HepG2 (cell line): ENCODE measurements around the gene PFKFB4. TPM values are rescaled to one million over a fixed set of nuclear protein-coding genes. Genes with fewer than 3 reads are reported as not detected.

Experiments
- ATAC-seq: fragments of 200-7000 bp; cut with Tn5 transposase; 3 replicates; pipeline ENCODE4 v1.9.1; 2020; ENCODE audit warnings: mild to moderate bottlenecking, moderate library complexity
- BruUV-seq: library from RNA; stranded (reverse); fragments of 400-500 nt; replicated peaks from 2 replicates; lab custom pipeline; 2021; lab: Mats Ljungman, UMichigan
- CTCF ChIA-PET: fragments of 300-600 bp; formaldehyde crosslinking; extraction: SDS; loops from one replicate; lab custom pipeline; 2021; ENCODE audit warnings: low total read pairs, inconsistent platforms, low intra/inter-chr PET ratio; lab: Yijun Ruan, JAX
- POLR2A ChIA-PET: fragments of 350-600 bp; sonication (Branson Sonifier 250); formaldehyde crosslinking; loops from one replicate; lab custom pipeline; 2020; ENCODE audit warnings: antibody characterized with exemption, inconsistent platforms; lab: Yijun Ruan, JAX
- DNase-seq: peaks from one replicate; pipeline ENCODE4 v3.0.0-alpha.2; 2015; ENCODE audit warnings: low spot score
- FAIRE-seq: peaks from 3 replicates; lab custom pipeline; 2011; peaks lifted over from hg19 to GRCh38; lab: Jason Lieb, UNC
- H2AFZ ChIP-seq: one replicate; pipeline ENCODE4 v1.6.1; 2011; ENCODE audit warnings: low read length, inconsistent platforms
- H3K27ac ChIP-seq: fragments of 300-600 bp; 3 replicates; pipeline ENCODE4 v1.8.0; 2011; ENCODE audit warnings: mixed run types, mild to moderate bottlenecking, mixed read lengths, low read length, inconsistent platforms; ENCODE audit not compliant: insufficient read depth; ENCODE audit errors: extremely low read length
- H3K27me3 ChIP-seq, 2 experiments: fragments of 200-600 bp in 1 of 2; 2 replicates in 1 of 2; 3 replicates in 1 of 2; pipeline versions ENCODE4 v1.6.0 to v1.8.0; 2011; ENCODE audit warnings: low read length in 2 of 2, mild to moderate bottlenecking in 2 of 2, moderate library complexity in 2 of 2, inconsistent platforms in 1 of 2; ENCODE audit not compliant: insufficient read depth in 2 of 2, control insufficient read depth in 1 of 2
- H3K36me3 ChIP-seq, 2 experiments: fragments of 200-600 bp in 1 of 2; replicated peaks in 1 of 2; 2 replicates in 1 of 2; 3 replicates in 1 of 2; pipeline versions ENCODE4 v1.5.1 to v1.8.0; 2011; ENCODE audit warnings: low read length in 2 of 2, inconsistent platforms in 1 of 2; ENCODE audit not compliant: insufficient read depth in 2 of 2, control insufficient read depth in 1 of 2
- H3K4me1 ChIP-seq: 2 replicates; pipeline ENCODE4 v1.5.1; 2012; ENCODE audit warnings: low read length, inconsistent platforms; ENCODE audit not compliant: insufficient read depth
- H3K4me2 ChIP-seq: 2 replicates; pipeline ENCODE4 v1.6.0; 2011; ENCODE audit warnings: low read depth, low read length, inconsistent platforms
- H3K4me3 ChIP-seq, 3 experiments: fragments of 200-600 bp in 1 of 3; sonication (generic), shearing (Covaris generic) in 1 of 3; replicated peaks in 1 of 3; 2 replicates each; pipeline ENCODE4 v1.5.1; 2011 to 2016; ENCODE audit warnings: low read length in 3 of 3, inconsistent platforms in 2 of 3, low read depth in 2 of 3, mild to moderate bottlenecking in 2 of 3, control low read depth in 1 of 3, mixed read lengths in 1 of 3; ENCODE audit not compliant: insufficient read depth in 1 of 3
- H3K79me2 ChIP-seq: one replicate; pipeline ENCODE4 v1.6.1; 2011; ENCODE audit warnings: low read length, inconsistent platforms; ENCODE audit not compliant: insufficient read depth
- H3K9ac ChIP-seq: 2 replicates; pipeline ENCODE4 v1.6.0; 2011; ENCODE audit warnings: mild to moderate bottlenecking, low read depth, low read length, inconsistent platforms; ENCODE audit not compliant: insufficient read depth
- H3K9me3 ChIP-seq: 2 replicates; pipeline ENCODE4 v1.5.1; 2012; ENCODE audit warnings: mild to moderate bottlenecking, low read length
- H4K20me1 ChIP-seq: 2 replicates; pipeline ENCODE4 v1.6.0; 2011; ENCODE audit warnings: inconsistent platforms, mild to moderate bottlenecking, low read length, moderate library complexity; ENCODE audit not compliant: insufficient read depth
- ARID5B ChIP-seq: IDR thresholded peaks from 2 replicates; pipeline ENCODE4 v1.4.0; 2020; ENCODE audit warnings: mild to moderate bottlenecking, missing genetic modification reagents
- HNRNPUL1 ChIP-seq: fragments of 200-400 bp; formaldehyde crosslinking; IDR thresholded peaks from 2 replicates; pipeline ENCODE4 v1.6.1; 2017; ENCODE audit warnings: low read depth, mild to moderate bottlenecking, low read length, moderate library complexity
- MAFG ChIP-seq: sonication (generic); formaldehyde crosslinking; IDR thresholded peaks from 2 replicates; pipeline ENCODE4 v1.5.1; 2020; ENCODE audit warnings: mild to moderate bottlenecking, missing genetic modification reagents
- NFE2 ChIP-seq: sonication (generic); formaldehyde crosslinking; IDR thresholded peaks from 2 replicates; pipeline ENCODE4 v1.4.0; 2020; ENCODE audit warnings: missing genetic modification reagents
- NR2F6 ChIP-seq, 2 experiments: IDR thresholded peaks; 2 replicates each; pipeline ENCODE4 v1.6.1; 2016; ENCODE audit warnings: antibody characterized with exemption in 1 of 2, mild to moderate bottlenecking in 1 of 2
- SAP130 ChIP-seq: IDR thresholded peaks from 2 replicates; pipeline ENCODE4 v1.6.1; 2016; ENCODE audit warnings: low read depth
- SMC3 ChIP-seq: IDR thresholded peaks from 2 replicates; pipeline ENCODE4 v1.6.1; 2011; ENCODE audit warnings: low read length, improper control_type of control experiment
- SOX5 ChIP-seq: IDR thresholded peaks from 2 replicates; pipeline ENCODE4 v1.6.1; 2016; ENCODE audit warnings: borderline replicate concordance
- TBL1XR1 ChIP-seq: fragments of 150-350 bp; IDR thresholded peaks from 2 replicates; pipeline ENCODE4 v1.6.1; 2014; ENCODE audit warnings: borderline replicate concordance, low read length; ENCODE audit not compliant: partially characterized antibody
- ZHX1 ChIP-seq: sonication (generic); formaldehyde crosslinking; IDR thresholded peaks from 2 replicates; pipeline ENCODE4 v1.8.1; 2022; ENCODE audit warnings: low read depth, mild to moderate bottlenecking, missing genetic modification reagents
- ZNF550 ChIP-seq: sonication (generic); formaldehyde crosslinking; IDR thresholded peaks from 2 replicates; pipeline ENCODE4 v1.4.0; 2020; ENCODE audit warnings: mild to moderate bottlenecking, missing genetic modification reagents, borderline replicate concordance
- WGBS: methylation state at CpG from one replicate; pipeline ENCODE4 v1.1.6; 2017; ENCODE audit warnings: low lambda C conversion rate; 5-methylcytosine and 5-hydroxymethylcytosine counted together
- in situ Hi-C: cut with HindIII; loops from 2 replicates; pipeline ENCODE4 v1.10.0; 2017; ENCODE audit warnings: low pct_unique_long_range_greater_than_20kb; ENCODE audit not compliant: extremely low pct_ligation_motif_present
- intact Hi-C: fragments of 100-400 bp; cut with micrococcal nuclease; formaldehyde crosslinking; loops from one replicate; pipeline ENCODE4 v1.10.0; 2022; ENCODE audit not compliant: unreplicated experiment
- polyA plus RNA-seq, 8 experiments: library from polyadenylated mRNA; depleted of rRNA in 3 of 8; stranded (reverse) in 7 of 8; unstranded in 1 of 8; fragments of >200 nt; fragmentation: Illumina TruSeq in 4 of 8; extraction: Trizol in 4 of 8; gene quantifications; 2 replicates each; pipeline versions ENCODE4 v1.2.1 to v1.2.3, GENCODE V29; 2011 to 2016; ENCODE audit warnings: low read depth in 4 of 8, missing spikeins in 1 of 8, mixed read lengths in 1 of 8; ENCODE audit not compliant: insufficient read depth in 1 of 8
- total RNA-seq, 5 experiments: library from RNA; depleted of rRNA; stranded (reverse); fragments of >200 nt; fragmentation: Illumina TruSeq; extraction: Trizol; gene quantifications; 2 replicates each; pipeline ENCODE4 v1.2.3, GENCODE V29; 2016; ENCODE audit warnings: low read depth in 1 of 5
- TF ChIP-seq, protein P1 (sequence below): sonication (generic); formaldehyde crosslinking; IDR thresholded peaks from 2 replicates; pipeline ENCODE4 v1.8.1; 2023; ENCODE audit warnings: mild to moderate bottlenecking, moderate library complexity, missing genetic modification reagents
- TF ChIP-seq, protein P2 (sequence below): sonication (generic); formaldehyde crosslinking; IDR thresholded peaks from 2 replicates; pipeline ENCODE4 v1.4.0; 2020; ENCODE audit warnings: missing genetic modification reagents

Gene PFKFB4
- total and polyA plus RNA-seq, 2 of the 13 experiments (the other 11 are each of a cell fraction or from before 2014, with no cell fraction given), result 7.1 to 103 TPM

DNA sequence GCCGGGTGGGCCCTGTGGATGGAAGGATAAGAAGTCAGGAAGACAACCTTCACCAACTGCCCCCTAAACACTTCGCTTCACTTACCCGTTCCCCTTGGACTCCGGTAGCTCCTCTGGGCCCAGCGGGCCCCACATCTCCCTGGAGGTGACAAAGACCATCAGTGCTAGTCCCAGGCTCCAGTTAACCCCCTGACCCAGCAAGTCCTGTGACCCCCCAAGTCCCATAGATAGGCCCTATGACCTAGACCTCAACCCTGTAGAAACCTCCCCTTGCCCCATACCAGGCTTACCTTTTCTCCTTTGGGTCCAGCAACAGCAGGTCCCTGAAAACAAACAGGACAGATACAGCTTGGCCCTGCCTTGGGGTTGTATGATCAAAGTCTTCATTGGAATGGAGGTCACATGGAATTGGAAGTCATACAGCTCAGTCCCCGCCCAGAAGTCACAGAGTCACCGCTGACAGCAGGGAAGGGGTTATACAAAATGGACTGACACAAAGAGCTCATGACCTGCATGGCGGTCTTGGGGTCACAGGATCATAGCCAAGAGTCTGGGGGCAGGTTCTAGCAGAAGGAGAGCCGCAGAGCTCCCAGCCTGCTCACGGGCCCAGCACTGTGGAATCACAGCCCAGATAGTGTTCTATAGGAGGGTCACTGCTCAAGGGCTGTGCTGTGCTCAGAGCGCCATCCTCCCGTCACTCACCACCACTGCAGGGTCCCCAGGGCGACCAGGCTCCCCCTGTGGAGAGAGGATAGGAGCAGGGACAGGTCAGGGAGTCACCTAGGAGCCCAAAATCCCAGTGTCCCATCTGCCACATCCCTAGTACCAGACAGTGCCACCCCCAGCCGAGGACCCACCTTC lies 25.2 kb upstream of the PFKFB4 start:
- 50% methylated on average over 10 of the region's 14 CpGs for WGBS
- Histone ChIP-seq H3K27me3 (no peaks in the 10 kb centered on the region), H3K4me2 (peak overlapping the region; percentile 35; the same call in 1 of the 2 replicates), H3K9me3 (no peaks in the 10 kb centered on the region), H3K9ac (no peak overlapping the region), H2AFZ (no peak overlapping the region), H3K27ac (no peak overlapping the region), H3K4me1 (peaks cover 15% of the 10 kb centered on the region), H3K4me3 (no peak overlapping the region), H3K36me3 (no peaks in the 10 kb centered on the region; a peak in 1 of 5 replicates), H4K20me1 (no peaks in the 10 kb centered on the region), H3K79me2 (no peaks in the 10 kb centered on the region)
- intact Hi-C loops (no loop called here), in situ Hi-C loops (no loop called here)
- DNase-seq, result peak; percentile 36
- ATAC-seq, result peak; percentile 61
- FAIRE-seq, result no peak
- no TSS peak for BruUV-seq
- POLR2A ChIA-PET, result interaction anchor here (0.6 kb wide), 1 partner anchor 25 kb away, joined by 3 read pairs; no protein-coding TSS in a partner anchor
- CTCF ChIA-PET, result no interaction called here
- TF ChIP-seq NFE2 (CRISPR knock-in tag), result no peak
- no peak for TF ChIP-seq SMC3
- no peak for TF ChIP-seq TBL1XR1
- peak; percentile 35; the same call in 1 of the 2 replicates for TF ChIP-seq SAP130 (CRISPR knock-in tag)
- 0 out of 2 replicates have a peak, but pooled peaks have one; percentile 28 for TF ChIP-seq NR2F6 (IDR thresholded peaks at IDR 0.05)
- TF ChIP-seq NR2F6 (CRISPR knock-in tag; IDR thresholded peaks at IDR 0.05), result no peak
- no peak for TF ChIP-seq ZNF550 (CRISPR knock-in tag)
- TF ChIP-seq HNRNPUL1, result no peak
- TF ChIP-seq MAFG (CRISPR knock-in tag), result no peak
- TF ChIP-seq, protein P1, sequence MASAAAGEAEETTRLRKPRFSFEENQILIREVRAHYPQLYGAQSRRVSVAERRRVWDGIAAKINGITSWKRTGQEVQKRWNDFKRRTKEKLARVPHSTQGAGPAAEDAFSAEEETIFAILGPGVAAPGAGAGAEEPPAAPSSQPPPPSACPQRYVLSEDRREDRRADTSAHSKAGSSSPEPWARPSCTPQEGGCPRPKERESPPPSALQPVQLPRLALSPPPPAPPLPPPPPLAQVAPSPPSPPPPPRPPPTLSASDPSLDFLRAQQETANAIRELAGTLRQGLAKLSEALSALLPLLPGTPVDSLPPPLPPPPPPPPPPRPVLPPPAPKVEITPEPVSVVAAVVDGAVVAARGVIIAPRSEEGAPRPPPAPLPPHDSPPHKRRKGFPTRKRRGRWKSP (CRISPR knock-in tag), result no peak
- TF ChIP-seq ZHX1 (CRISPR knock-in tag), result no peak
- TF ChIP-seq SOX5 (CRISPR knock-in tag), result no peak
- no peak for TF ChIP-seq ARID5B (CRISPR knock-in tag)
- TF ChIP-seq, protein P2, sequence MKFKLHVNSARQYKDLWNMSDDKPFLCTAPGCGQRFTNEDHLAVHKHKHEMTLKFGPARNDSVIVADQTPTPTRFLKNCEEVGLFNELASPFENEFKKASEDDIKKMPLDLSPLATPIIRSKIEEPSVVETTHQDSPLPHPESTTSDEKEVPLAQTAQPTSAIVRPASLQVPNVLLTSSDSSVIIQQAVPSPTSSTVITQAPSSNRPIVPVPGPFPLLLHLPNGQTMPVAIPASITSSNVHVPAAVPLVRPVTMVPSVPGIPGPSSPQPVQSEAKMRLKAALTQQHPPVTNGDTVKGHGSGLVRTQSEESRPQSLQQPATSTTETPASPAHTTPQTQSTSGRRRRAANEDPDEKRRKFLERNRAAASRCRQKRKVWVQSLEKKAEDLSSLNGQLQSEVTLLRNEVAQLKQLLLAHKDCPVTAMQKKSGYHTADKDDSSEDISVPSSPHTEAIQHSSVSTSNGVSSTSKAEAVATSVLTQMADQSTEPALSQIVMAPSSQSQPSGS (CRISPR knock-in tag), result no peak
